Measurements from ENCODE around the gene SLC8A2. TPM values are rescaled to one million over a fixed set of nuclear protein-coding genes. Genes with fewer than 3 reads are reported as not detected.
A peak's percentile ranks its signal among the peaks of the same experiment; 100 is the strongest.

SLC8A2 gene
- total and polyA plus RNA-seq, 10 of the 15 experiments (the other 5 are each of a cell fraction or from before 2014, with no cell fraction given): not detected

DNA sequence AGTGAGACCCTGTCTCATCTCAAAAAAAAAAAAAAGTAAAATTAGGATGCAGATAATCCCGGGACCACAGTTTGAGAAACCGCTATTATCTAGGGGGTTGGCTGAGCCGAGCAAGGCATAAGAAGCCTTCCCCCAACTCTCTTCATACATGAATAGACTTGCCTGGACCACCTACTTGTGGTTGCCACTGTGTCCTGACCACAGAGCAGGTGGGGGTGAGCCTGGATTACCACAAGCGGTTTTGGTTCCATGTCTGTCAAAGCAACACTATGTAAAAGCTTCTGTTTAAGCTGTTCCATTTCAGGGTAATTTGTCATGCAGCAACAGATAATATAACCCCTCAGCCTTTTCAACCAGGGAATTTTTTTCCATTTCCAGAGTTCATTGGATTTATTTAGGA, 46.4 kb upstream of the SLC8A2 start (continued):
- TF ChIP-seq, protein P1, sequence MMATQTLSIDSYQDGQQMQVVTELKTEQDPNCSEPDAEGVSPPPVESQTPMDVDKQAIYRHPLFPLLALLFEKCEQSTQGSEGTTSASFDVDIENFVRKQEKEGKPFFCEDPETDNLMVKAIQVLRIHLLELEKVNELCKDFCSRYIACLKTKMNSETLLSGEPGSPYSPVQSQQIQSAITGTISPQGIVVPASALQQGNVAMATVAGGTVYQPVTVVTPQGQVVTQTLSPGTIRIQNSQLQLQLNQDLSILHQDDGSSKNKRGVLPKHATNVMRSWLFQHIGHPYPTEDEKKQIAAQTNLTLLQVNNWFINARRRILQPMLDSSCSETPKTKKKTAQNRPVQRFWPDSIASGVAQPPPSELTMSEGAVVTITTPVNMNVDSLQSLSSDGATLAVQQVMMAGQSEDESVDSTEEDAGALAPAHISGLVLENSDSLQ (IDR thresholded peaks at IDR 0.05): peak; percentile 93
- no peak; the same call in 1 of the 2 replicates for TF ChIP-seq JUNB (IDR thresholded peaks at IDR 0.05)
- TF ChIP-seq, protein P2, sequence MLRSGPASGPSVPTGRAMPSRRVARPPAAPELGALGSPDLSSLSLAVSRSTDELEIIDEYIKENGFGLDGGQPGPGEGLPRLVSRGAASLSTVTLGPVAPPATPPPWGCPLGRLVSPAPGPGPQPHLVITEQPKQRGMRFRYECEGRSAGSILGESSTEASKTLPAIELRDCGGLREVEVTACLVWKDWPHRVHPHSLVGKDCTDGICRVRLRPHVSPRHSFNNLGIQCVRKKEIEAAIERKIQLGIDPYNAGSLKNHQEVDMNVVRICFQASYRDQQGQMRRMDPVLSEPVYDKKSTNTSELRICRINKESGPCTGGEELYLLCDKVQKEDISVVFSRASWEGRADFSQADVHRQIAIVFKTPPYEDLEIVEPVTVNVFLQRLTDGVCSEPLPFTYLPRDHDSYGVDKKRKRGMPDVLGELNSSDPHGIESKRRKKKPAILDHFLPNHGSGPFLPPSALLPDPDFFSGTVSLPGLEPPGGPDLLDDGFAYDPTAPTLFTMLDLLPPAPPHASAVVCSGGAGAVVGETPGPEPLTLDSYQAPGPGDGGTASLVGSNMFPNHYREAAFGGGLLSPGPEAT (IDR thresholded peaks at IDR 0.05; ENCODE audit: low read depth): peak; percentile 91
- no peak for TF ChIP-seq NFYA (IDR thresholded peaks at IDR 0.05; ENCODE audit: borderline replicate concordance, low read depth, low read length)
- TF ChIP-seq MYC (IDR thresholded peaks at IDR 0.05; ENCODE audit: insufficient read depth, insufficient read length, insufficient replicate concordance, low read length, severe bottlenecking): no peak
- TF ChIP-seq ASH2L (IDR thresholded peaks at IDR 0.05; ENCODE audit: borderline replicate concordance, low read depth): no peak
- TF ChIP-seq, protein P3, sequence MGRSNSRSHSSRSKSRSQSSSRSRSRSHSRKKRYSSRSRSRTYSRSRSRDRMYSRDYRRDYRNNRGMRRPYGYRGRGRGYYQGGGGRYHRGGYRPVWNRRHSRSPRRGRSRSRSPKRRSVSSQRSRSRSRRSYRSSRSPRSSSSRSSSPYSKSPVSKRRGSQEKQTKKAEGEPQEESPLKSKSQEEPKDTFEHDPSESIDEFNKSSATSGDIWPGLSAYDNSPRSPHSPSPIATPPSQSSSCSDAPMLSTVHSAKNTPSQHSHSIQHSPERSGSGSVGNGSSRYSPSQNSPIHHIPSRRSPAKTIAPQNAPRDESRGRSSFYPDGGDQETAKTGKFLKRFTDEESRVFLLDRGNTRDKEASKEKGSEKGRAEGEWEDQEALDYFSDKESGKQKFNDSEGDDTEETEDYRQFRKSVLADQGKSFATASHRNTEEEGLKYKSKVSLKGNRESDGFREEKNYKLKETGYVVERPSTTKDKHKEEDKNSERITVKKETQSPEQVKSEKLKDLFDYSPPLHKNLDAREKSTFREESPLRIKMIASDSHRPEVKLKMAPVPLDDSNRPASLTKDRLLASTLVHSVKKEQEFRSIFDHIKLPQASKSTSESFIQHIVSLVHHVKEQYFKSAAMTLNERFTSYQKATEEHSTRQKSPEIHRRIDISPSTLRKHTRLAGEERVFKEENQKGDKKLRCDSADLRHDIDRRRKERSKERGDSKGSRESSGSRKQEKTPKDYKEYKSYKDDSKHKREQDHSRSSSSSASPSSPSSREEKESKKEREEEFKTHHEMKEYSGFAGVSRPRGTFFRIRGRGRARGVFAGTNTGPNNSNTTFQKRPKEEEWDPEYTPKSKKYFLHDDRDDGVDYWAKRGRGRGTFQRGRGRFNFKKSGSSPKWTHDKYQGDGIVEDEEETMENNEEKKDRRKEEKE (IDR thresholded peaks at IDR 0.05): no peak
- TF ChIP-seq CREM (IDR thresholded peaks at IDR 0.05; ENCODE audit: low read depth): peak; percentile 79
- peak; percentile 68 for TF ChIP-seq MEF2B (IDR thresholded peaks at IDR 0.05; ENCODE audit: partially characterized antibody, poor library complexity, severe bottlenecking)
- peak; percentile 56 for TF ChIP-seq MEF2A (IDR thresholded peaks at IDR 0.05; ENCODE audit: insufficient read depth, low read depth, low read length)
- no peak for TF ChIP-seq ESRRA (IDR thresholded peaks at IDR 0.05; ENCODE audit: low read length)
- TF ChIP-seq, protein P4, sequence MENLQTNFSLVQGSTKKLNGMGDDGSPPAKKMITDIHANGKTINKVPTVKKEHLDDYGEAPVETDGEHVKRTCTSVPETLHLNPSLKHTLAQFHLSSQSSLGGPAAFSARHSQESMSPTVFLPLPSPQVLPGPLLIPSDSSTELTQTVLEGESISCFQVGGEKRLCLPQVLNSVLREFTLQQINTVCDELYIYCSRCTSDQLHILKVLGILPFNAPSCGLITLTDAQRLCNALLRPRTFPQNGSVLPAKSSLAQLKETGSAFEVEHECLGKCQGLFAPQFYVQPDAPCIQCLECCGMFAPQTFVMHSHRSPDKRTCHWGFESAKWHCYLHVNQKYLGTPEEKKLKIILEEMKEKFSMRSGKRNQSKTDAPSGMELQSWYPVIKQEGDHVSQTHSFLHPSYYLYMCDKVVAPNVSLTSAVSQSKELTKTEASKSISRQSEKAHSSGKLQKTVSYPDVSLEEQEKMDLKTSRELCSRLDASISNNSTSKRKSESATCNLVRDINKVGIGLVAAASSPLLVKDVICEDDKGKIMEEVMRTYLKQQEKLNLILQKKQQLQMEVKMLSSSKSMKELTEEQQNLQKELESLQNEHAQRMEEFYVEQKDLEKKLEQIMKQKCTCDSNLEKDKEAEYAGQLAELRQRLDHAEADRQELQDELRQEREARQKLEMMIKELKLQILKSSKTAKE (IDR thresholded peaks at IDR 0.05; ENCODE audit: low read depth, poor library complexity, severe bottlenecking): peak; percentile 97
- TF ChIP-seq SMAD5 (IDR thresholded peaks at IDR 0.05; ENCODE audit: low read depth): no peak
- no peak for TF ChIP-seq MAX (IDR thresholded peaks at IDR 0.05; ENCODE audit: low read depth, low read length)
- TF ChIP-seq EED (IDR thresholded peaks at IDR 0.05; ENCODE audit: low read depth): peak; percentile 97
- TF ChIP-seq CHD4 (IDR thresholded peaks at IDR 0.05): no peak
- no peak for TF ChIP-seq SUZ12 (IDR thresholded peaks at IDR 0.05; ENCODE audit: unreplicated experiment)
- peak; percentile 99 for TF ChIP-seq CBFB (IDR thresholded peaks at IDR 0.05; ENCODE audit: low read depth)
- TF ChIP-seq, protein P5, sequence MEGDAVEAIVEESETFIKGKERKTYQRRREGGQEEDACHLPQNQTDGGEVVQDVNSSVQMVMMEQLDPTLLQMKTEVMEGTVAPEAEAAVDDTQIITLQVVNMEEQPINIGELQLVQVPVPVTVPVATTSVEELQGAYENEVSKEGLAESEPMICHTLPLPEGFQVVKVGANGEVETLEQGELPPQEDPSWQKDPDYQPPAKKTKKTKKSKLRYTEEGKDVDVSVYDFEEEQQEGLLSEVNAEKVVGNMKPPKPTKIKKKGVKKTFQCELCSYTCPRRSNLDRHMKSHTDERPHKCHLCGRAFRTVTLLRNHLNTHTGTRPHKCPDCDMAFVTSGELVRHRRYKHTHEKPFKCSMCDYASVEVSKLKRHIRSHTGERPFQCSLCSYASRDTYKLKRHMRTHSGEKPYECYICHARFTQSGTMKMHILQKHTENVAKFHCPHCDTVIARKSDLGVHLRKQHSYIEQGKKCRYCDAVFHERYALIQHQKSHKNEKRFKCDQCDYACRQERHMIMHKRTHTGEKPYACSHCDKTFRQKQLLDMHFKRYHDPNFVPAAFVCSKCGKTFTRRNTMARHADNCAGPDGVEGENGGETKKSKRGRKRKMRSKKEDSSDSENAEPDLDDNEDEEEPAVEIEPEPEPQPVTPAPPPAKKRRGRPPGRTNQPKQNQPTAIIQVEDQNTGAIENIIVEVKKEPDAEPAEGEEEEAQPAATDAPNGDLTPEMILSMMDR (IDR thresholded peaks at IDR 0.05 in 2 of 3, conservative IDR thresholded peaks at IDR 0.05 in 1 of 3; ENCODE audit: control insufficient read depth in 2 of 3, extremely low read depth in 1 of 3, insufficient read depth in 1 of 3, low read depth in 3 of 3, low read length in 3 of 3): no peak
- TF ChIP-seq HDAC6 (IDR thresholded peaks at IDR 0.05; ENCODE audit: unreplicated experiment): no peak
- TF ChIP-seq MXI1 (IDR thresholded peaks at IDR 0.05; ENCODE audit: low read depth, low read length): no peak
